SK-N-DZ (cell line): ENCODE measurements around the gene MEIOSIN.
A peak's percentile ranks its signal among the peaks of the same experiment; 100 is the strongest.

Experiments used
- DNase-seq: peaks from one replicate; pipeline ENCODE4 v3.0.0-alpha.2; 2015; ENCODE audit warnings: low spot score

The MEIOSIN gene

DNA sequence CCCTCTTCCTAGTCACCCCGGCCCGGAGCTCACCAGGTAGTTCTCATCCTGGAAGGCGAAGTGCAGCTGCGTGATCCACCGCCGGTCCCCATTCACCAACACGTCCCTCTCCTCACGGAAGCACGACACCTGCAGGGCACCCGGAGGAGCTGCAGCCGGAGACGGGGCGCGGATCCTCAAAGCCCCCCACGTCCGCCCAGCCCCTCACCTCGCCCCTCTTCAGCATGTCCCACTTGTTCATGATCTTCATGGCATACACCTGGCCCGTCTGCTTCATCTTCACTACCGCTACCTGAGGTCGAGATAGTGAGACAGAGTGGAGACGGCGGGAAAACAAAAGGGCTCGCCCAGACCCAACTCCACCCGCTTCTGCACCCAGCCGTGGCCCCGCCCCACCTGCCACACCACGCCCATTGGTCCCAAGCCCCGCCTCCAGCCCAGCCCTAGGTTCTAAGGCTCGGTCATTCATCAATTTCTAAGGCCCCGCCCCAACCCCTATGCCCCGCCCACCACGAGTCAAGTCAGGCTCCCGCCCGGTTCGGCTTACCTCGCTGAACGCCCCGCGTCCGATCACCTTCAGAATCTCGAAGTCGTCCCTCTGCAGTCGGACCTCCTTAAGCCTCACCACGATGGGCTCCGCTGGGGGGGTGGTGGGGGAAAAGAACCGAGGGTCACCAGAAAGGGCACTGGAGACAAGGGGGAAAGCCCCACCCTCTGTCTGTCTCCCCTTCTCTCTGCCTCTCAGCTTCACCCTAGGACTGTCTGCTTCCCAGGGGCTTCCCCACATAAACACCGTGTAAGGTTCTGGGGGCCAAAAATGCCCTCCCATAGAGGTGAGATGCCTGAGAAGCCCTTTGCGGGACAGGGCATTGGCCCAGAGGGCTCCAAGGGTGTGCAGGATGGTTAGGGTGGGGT lies 46.2 kb downstream of the MEIOSIN start:
- DNase-seq = no peak

DNA sequence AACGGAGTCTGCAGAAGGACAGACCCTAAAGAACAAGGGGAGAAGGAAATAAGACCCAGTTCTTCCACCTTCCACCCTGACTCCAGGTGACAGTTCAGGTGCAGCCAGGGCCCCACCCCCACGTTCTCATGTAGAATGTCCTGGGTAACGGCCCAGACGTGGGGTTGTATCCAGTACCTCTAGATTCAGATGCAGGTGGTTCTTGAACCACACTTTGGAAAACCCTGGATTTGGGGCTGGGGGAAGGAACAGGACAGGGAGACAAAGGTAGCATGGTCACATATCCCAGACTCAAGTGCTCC lies 46.9 kb downstream of the MEIOSIN start:
- DNase-seq = no peak

DNA sequence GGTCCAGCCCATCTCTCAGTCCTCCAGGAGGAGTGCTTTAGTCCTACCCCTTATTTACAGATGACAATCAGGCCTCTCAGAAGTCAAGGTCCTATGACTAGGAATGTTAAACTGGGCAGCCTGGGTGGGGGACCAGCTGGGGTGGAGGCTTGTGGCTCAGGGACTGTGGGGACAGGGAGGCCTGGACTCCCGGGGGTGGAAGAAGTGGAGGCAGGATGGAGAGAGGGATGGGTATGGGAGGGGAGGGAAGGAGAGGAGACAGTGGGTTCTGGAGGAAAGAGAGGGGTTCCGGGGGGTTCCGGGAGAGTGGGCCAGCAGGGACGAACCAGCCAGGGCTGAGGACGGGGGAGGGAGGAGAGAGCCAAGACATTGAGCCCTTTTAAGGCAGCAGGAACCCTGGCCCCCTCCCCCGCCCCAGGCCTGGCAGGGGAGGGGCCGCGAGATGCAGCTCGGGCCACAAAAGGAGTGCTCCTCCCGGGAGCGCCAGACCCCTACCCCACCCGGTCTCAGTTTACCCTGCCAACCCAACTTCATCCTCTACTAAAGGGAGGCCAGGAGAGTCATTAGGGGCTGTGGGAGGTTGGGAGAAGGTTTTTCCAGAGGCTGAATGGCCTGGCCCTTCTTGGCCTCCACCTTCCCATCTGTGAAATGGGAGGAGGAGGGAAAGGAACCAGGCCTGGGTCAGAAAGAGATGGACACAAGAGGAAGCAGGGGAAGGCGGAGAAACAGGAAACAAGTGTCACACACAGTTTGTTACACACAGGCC lies 47.4 kb downstream of the MEIOSIN start:
- no peak for DNase-seq

DNA sequence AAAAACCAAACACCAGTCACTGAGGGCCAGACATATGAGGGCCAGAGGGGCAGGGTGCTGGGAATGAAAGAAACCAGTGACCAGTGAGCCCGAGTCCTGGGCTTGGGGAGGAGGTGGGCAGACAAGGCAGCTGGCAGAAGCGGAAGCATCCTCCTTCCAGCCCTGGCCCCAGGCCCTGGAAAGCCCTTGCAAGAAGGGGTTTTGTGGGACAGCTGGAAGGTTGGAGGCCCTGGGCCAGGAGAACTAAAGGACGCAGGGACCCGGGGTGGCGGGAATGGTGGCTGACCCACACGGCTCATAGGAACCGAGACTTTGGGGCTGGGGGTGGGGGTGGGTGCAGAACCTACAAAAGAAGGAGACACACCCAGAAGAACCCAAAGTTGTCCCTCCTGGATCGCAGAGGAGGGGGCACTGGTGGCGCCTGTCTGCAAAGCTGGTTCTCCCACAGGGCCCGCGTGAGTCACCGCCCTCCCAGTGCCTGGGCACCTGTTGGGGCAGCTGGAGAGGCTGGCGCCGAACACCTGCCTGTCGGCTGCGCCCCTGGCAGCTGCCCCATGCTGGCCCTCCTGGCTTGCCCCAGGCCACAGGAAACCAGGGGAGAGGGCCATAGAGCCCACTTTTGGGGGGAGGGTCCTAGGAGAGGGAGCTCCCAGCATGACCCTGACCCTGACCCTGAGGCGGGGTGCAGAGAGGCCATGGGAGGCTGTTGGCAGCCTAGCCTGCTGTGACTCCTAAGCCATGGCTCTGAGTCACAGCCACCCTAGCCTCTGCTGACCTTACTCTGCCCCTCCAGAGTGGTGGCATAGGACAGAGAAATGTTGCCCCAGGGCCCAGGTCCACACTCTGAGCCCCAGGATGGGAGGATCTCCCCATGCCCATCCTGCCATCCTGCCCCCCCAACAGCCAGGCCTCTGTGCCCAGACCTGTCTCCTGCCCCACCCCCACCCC lies 48.2 kb downstream of the MEIOSIN start:
- no peak for DNase-seq

DNA sequence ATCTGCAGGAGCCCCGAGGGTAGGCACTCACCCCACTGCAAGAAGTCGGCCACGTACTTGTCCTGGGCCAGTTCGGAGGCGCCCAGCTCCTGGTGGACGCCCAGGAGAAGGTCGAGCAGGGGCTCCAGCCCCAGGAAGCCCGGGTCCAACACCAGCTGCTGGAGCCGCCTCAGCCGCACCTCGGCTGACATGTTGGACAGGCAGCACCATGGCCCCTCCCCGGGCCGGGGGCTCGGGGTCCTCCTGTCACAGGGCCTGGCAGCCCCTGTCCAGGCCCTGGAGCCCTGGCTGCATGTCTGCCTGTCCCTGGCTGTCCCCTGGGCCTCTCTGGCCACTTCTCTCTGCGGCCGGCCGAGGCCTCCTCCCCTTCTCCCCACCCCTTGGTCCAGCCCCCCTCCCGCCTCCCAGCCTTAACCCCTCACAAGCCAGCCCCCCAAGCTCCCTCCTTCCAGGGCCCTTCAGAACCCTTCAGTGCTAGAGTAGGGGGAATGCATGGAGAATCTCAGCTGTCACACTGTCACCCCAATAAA lies 49.0 kb downstream of the MEIOSIN start, which contains the start of gene DMPK:
TSS of gene DMPK (minus strand) at position 329 of the 530 bp plus-strand sequence. CDS start at position 191, 138 bp downstream.
- DNase-seq = no peak

DNA sequence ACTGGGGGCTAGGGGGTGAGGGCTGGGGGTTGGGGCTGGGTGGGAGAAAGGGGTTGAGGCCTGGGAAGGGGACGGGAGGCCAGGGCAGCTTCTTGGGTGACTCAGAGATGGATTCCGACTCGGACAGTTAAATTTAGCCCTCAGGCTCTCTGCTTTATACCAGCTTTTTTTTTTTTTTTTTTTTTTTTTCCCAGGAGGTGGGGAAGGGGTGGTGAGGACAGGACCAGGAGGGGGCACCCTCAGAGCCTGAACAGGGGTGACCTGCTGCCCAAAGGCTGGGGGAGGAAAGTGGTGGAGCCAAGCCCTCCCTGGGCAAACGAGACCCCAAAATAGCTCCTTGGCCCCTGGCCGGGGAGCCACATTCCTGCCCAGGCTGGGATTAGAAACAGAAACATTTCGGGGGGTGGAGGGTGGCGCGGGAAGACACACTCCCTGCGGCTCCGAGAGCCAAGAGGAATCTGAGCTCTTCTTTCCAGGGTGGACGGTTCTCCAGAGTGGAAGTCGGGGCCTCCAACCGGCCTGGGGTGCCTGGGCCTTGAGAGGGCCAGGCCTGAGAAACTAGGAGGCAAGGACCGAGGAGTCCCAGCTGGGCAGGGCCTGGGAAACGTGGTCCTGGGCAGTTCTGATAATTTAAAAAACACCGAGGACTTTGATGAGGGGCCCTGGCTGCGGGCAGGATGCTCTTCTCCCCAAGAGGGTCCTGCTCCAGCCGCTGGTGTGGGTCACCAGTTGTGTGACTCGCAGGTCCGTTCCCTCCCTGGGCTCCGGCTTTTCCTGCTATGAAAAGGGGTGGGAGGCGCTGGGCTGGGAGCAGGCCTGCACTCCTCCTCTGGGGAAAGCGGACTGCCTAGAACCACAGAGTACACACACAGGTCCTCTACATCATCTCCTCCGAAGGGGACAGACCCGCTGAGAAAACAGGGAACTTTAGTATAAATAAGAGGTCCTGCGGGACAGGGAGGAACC lies 49.9 kb downstream of the MEIOSIN start:
- DNase-seq = no peak

DNA sequence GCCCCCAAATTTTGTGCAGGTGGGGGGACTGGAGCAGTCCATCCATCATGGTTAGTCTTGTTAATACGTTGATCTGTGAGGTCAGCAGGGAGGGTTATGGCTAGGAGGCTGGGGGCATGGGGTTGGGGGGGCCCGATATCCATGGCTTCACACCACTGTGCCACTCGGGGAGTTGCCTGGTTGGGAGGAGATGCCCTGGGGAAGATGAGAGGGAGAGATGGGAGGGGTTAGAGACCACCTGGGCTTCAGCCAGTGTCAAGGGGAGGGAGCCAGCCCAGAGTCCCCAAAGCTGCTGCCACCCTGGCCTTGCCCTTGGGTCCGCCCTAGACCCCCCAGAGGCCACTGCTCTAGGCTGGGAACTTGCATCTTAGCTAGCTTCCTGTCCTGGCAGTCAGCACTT lies 50.9 kb downstream of the MEIOSIN start:
- DNase-seq = no peak

DNA sequence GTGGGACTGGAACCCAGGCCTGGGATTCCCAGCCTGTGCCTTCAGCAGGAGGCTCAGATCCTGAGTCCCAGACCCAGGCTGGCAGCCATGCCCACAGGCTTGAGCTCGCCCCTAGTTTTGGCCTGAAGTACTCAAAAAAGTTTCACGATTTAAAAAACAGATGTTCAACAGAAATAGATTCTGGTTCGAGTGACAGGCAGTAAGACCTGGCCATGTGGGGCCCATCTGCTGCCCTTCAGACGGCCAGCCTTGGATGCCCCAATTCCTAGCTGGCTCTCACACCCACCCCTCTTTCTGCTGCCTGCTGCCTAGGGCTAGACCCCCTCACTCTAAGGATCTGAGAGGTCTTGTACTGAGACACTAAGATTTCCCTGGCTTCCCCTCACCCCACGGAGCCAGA lies 51.9 kb downstream of the MEIOSIN start:
- DNase-seq = no peak

DNA sequence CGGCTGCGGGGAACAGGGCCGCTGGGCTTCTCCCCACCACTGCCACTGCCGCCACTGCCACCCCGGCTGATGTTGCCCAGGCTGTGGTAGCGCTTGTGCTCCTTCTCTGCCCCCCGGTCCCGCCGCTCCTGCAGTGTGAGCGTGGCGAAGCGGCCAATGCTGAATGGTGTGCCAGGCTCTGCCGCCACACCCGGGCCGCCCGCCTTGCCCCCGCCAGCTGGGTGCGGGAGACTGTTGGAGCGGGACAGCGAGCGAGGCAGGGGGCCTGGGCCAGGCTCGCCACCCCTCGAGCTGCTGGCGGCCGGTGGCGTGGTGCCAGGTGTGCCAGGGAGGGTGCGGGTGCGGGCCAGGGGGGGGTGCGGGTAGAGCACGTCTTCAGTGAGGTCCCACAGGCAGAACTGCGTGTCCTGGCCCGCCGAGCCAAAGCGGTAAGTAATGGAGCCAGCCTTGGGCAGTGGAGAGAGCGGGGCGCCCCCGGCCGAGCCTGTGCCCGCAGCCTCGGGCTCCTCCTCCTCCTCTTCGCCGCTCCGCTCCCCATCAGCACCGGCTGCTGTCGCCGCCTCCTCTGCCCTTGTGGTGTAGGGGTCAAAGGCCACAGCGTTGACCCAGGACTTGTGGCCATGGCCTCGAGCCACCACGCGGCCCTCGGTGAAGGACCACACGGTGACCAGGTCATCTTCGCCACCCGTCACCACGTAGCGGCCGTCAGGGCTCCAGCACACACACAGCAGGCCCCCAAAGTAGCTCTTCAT lies 52.7 kb downstream of the MEIOSIN start:
- DNase-seq = no peak

DNA sequence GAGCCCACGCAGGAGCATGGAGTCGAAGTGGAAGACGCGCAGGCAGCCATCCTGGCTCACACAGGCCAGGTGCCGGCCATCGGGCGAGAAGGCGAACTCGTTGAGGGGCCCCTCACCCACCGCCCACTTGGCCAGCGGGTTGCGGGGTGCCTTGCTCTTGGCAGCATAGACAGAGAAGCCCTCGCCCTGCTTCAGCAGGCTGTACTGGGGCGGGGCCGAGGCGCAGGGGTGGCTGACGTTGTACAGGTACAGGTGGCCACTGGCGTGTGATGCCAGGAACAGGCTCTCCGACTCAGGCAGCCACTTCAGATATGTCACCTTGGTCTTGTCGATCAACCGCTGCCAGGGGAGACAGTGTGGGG lies 53.3 kb downstream of the MEIOSIN start:
- no peak for DNase-seq

DNA sequence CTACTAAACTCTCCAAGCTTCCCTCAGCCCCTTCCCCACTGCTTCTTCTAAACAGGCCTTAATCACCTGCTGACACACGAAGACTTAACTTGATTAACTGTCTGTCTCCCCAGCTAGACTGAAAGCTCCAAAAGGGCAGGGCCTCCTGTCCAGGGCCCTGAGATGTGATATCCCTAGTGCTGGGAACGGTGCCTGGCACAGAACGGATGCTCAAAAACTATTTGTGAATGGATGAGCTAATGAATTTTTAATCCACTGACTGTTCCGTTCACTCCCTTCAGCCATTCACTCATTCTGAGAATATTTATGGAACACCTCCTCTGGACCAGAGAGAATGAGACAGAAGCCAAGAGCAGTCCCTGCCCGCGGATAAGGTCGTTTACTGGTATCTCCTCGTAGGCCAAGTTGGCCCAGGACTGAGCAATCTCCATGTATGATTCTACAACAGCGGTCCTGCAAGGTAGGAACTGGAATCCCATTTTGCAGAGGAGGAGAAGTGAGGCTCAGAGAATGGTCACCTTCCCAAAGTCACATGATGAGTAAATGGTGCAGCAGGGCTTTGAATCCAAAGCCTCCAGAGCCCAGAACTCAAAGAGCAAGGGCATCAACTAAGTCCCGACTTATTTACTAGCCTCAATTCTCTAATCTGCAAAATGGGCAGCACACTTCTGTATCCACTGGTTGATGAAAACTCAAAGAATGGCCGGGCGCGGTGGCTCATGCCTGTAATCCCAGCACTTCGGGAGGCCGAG lies 56.0 kb downstream of the MEIOSIN start:
- no peak for DNase-seq

DNA sequence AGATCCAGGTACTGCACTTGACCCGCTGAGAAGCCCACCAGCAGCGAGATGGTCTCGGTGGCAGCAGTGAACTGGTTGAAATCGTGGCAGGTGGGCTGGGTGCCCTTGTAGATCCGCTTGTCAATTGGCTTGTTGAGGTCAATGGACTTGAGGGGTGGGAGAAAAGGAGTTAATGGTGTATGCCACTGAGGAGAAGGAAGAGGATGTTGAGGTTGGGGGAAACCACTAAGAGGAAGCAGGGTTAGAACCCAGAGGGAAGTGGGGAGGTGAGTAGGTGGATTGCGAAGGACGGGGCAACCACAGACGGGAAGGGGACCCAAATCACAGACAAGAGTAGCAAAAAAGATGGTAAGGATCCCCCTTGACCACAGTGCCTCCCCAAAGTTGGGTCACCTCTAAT lies 57.7 kb downstream of the MEIOSIN start:
- no peak for DNase-seq

DNA sequence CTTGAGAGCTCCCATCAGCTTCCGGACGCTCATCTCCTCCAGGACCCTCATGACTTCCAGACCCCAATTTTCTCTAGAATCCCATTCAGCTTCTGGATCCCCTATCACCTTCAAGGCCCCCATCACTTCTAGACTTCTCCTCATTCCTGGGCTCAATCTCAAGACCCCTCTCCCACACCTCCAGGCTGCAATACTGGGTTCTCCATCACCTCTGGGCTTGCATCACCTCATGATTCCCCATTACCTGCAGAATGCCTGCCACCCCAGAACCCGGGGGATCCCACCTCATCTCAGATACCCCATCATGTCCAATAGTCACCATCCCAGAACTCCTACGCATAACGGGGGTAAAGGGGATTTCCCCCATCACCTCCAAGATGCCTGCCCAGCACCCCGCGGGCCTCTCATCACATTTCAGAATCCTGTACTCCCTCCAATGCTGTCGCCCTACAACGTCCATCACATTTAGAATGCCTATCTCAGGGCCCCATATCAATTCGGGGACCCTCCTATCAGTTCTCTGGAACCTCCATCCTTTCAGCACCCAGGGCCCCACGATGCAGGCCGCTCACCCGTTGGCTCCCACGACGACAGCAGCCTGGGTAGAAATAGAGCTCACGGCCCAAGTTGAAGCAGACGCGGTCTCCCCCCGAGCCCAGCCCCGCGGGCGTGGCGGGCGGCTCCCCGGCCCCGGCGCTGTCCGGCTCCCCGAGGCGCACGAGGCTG lies 58.7 kb downstream of the MEIOSIN start:
- no peak for DNase-seq

DNA sequence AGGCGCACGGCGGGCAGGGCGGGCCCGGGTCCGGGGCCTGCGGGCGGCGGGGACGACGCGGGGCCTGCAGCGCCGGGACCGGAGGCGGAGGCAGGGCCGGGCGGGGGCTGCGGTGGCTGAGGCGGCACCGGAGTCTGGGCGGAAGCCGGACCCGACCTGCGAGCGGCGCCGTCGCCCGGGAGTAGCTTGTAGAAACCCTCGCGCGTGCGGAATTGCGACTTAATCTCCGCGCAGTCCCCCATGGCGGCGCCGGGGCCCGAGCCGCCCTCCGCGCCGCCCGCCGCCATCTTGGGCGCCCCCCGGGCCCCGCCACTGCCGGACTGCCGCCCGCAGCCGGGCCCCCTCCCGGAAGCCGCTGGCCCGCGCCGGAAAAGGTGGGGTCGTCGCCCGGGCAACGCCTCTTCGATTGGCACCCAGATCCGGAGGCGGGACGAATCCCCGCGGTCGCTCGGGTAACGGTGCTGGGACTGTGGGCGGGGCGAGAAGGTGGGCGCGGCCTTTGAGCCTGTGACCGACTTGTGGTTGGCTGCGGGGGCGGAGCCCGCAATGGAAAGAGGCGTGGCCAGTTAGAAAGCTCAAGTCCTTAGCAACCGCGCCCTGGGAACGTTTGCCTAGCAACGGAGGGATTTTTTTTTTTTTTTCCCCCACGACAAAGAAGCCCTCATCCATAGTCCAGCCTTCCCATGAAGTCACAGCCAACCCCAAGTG lies 59.4 kb downstream of the MEIOSIN start, which contains the start of gene DMWD:
TSS of gene DMWD (minus strand) at position 376 of the 708 bp plus-strand sequence. CDS start at position 287, 89 bp downstream.
- DNase-seq = peak; percentile 98

DNA sequence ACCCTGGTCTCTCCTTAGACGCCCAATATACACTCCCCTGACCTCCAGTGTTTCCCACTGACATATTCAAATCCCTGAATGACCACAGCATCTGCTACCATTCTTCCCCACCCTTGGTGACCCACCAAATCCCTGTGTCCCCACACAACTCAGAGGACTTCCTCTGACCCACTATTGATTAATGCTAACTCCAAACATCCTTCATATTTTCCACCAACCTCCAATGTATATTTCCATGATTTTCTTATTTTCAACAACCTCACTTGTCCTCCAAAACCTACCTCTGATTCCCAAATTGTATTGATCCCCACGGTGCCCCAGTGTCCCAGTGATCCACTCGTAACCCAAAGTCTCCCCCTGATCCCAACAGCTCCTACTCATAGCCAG lies 59.9 kb downstream of the MEIOSIN start:
- no peak for DNase-seq

DNA sequence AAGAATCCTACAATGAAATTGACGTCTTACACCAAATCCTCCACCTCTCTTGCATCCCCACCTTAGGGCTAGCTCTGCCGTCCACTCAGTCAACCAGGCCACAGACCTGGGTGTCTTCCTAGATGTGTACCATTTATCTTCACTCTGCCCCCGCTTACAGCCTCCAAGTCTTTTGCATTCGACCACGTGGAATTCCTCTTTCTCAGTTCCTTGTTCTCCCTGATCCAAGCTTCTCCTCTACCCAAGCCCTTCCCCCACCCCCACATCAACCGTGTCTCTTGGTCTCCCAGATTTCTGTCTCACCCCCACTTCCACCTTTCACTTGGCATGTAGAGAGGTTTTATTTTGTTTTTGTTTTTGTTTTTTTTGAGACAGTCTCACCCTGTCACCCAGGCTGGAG lies 60.6 kb downstream of the MEIOSIN start:
- DNase-seq = no peak

DNA sequence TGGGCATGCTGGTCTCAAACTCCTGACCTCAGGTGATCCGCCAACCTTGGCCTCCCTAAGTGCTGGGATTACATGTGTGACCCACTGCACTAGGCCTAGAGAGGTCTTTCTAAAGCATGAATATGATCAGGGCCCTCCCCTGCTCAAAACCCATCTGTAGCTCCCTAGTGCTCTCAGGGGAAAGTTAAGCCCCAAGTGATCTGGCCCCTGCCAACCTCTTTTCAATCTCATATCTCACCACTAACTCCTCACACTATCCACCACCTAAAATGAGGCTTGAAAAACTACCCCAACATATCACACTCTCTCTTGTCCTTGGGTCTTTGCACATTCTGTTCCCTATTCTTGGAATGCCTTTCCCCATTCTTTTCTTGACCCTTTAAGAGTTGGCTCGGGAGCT lies 61.4 kb downstream of the MEIOSIN start:
- no peak for DNase-seq
